Measurements from ENCODE around the gene MYCBPAP.

Gene MYCBPAP

GRCh38 chr17:50573866-50574611, 65.8 kb downstream of the MYCBPAP start:
- DNase-seq (ENCODE audit: low read depth): no peak

- DNase-seq (ENCODE audit: low read depth): no peak
Observed at GRCh38 chr17:50575581-50576210, 67.5 kb downstream of the MYCBPAP start.

DNA sequence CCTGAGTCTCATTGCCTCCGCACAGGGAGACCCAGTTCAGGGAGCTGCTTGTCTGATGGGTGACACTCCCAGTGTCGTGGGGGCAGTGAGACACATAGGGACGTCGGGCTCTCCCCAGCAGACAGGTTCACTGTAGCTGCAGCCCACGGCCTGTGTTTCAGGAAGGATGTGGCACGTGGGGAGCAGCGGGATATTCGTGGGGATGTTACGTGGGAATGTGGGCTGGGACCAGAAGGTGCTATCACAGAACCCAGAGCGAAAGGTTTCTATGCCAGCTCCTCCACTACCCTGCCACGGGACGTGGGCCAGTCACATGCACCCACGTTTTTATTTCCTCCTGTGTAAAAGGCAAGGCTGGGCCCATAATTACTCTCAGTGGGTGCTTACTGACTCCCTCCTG, 68.6 kb downstream of the MYCBPAP start:
- DNase-seq (ENCODE audit: low read depth): no peak

GRCh38 chr17:50577451-50577954, 69.3 kb downstream of the MYCBPAP start:
- no peak for DNase-seq (ENCODE audit: low read depth)

DNA sequence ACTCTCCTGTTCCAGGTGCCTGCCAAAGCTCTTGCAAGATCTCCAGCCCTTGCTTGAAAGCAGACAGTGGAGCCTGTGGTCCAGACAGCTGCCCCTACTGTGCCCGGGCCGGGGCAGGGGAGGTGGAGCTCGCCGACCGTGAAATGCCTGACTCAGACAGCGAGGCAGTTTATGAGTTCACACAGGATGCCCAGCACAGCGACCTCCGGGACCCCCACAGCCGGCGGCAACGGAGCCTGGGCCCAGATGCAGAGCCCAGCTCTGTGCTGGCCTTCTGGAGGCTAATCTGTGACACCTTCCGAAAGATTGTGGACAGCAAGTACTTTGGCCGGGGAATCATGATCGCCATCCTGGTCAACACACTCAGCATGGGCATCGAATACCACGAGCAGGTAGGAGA, 69.9 kb downstream of the MYCBPAP start:
- no peak for DNase-seq (ENCODE audit: low read depth)

- no peak for DNase-seq (ENCODE audit: low read depth)
Observed at GRCh38 chr17:50579399-50579798, 71.2 kb downstream of the MYCBPAP start.

GRCh38 chr17:50580646-50581045, 72.4 kb downstream of the MYCBPAP start:
- DNase-seq (ENCODE audit: low read depth): no peak

Data from amniotic epithelial cell (primary cell).